ENCODE data around the gene SNX22.
A peak's percentile ranks its signal among the peaks of the same experiment; 100 is the strongest.

SNX22 gene

DNA sequence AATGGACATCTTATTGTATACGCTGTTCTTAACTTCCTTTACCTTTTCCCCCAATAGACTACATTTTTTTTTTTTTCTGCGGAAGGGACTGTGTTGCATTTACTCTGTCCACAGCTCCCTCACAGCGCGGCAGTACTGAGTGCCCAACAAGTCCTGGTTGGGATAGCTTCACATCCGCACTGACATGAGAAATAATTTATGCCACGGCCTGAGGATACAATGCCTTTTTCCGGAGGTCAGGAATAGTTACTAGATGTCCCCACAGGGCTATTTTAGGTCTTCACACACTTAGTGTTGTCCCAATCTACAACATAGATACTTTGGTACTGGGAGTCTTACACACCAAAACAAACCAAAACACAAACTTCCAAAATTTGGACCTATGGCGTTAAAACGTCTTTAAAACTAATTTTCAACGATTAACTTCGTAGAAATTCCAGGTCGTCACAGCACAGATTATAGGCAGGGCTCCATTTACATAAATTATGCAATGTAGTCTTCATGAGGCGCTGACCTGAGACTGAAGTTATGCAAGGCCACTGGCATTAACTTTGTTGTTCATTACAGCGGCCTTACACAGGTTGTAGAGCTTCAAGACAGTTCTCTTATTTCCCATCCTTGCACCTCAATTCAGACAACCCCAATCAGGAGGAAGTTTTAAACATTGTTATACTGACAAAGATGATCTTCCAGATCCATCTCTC lies 12.3 kb downstream of the SNX22 start:
- peak overlapping the region; percentile 66 for H3K9ac ChIP-seq (ENCODE audit: insufficient read length)
- DNase-seq (ENCODE audit: low read depth, low spot score), result no peak
- peaks cover 14% of the 10 kb centered on the region for H3K36me3 ChIP-seq (ENCODE audit: insufficient read depth, low read length)
- H3K9me3 ChIP-seq (ENCODE audit: low read depth, low read length), result no peaks in the 10 kb centered on the region
- TF ChIP-seq POLR2AphosphoS5 (IDR thresholded peaks at IDR 0.05; ENCODE audit: borderline replicate concordance, low read depth, low read length), result no peak
- no peak for TF ChIP-seq FOXP2 (optimal IDR thresholded peaks at IDR 0.05; ENCODE audit: control extremely low read depth, extremely low read length, insufficient read depth)
- no peak for TF ChIP-seq EZH2 (IDR thresholded peaks at IDR 0.05)
- H3K4me3 ChIP-seq, result peak overlapping the region; percentile 88
- H3K27ac ChIP-seq, result peak overlapping the region; percentile 37; the same call in 1 of the 2 replicates

DNA sequence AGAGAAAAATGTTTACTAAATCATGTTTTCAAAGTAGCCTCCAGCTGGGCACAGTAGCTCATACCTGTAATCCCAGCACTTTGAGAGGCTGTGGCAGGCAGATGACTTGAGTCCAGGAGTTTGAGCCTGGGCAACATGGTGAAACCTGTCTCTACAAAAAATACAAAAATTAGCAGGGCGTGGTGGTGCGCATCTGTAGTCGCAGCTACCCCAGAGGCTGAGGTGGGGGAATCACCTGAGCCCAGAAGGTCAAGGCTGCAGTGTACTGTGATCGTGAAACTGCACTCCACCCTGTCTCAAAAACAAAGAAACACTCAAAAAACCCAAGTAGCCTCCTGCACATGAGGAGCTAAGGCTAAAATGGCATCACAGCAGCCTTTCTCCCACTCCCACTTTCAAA lies 12.9 kb downstream of the SNX22 start:
- no peak for DNase-seq (ENCODE audit: low read depth, low spot score)
- Histone ChIP-seq H3K27ac (no peak overlapping the region), H3K36me3 (ENCODE audit: insufficient read depth, low read length) (peaks cover 9% of the 10 kb centered on the region), H3K9me3 (ENCODE audit: low read depth, low read length) (no peaks in the 10 kb centered on the region), H3K9ac (ENCODE audit: insufficient read length) (no peak overlapping the region), H3K4me3 (no peak overlapping the region)
- TF ChIP-seq FOXP2 (optimal IDR thresholded peaks at IDR 0.05; ENCODE audit: control extremely low read depth, extremely low read length, insufficient read depth) (no peak), POLR2AphosphoS5 (IDR thresholded peaks at IDR 0.05; ENCODE audit: borderline replicate concordance, low read depth, low read length) (no peak), EZH2 (IDR thresholded peaks at IDR 0.05) (no peak)

- no peaks in the 10 kb centered on the region for H3K36me3 ChIP-seq (ENCODE audit: insufficient read depth, low read length)
- no peaks in the 10 kb centered on the region for H3K9me3 ChIP-seq (ENCODE audit: low read depth, low read length)
- no peak overlapping the region for H3K9ac ChIP-seq (ENCODE audit: insufficient read length)
- TF ChIP-seq FOXP2 (optimal IDR thresholded peaks at IDR 0.05; ENCODE audit: control extremely low read depth, extremely low read length, insufficient read depth) (no peak), EZH2 (IDR thresholded peaks at IDR 0.05) (no peak), POLR2AphosphoS5 (IDR thresholded peaks at IDR 0.05; ENCODE audit: borderline replicate concordance, low read depth, low read length) (no peak)
- no peak overlapping the region for H3K27ac ChIP-seq
- no peak overlapping the region for H3K4me3 ChIP-seq
- DNase-seq (ENCODE audit: low read depth, low spot score), result no peak
These were observed 14.8 kb downstream of the SNX22 start for GRCh38 chr15:64166102-64166890.

DNA sequence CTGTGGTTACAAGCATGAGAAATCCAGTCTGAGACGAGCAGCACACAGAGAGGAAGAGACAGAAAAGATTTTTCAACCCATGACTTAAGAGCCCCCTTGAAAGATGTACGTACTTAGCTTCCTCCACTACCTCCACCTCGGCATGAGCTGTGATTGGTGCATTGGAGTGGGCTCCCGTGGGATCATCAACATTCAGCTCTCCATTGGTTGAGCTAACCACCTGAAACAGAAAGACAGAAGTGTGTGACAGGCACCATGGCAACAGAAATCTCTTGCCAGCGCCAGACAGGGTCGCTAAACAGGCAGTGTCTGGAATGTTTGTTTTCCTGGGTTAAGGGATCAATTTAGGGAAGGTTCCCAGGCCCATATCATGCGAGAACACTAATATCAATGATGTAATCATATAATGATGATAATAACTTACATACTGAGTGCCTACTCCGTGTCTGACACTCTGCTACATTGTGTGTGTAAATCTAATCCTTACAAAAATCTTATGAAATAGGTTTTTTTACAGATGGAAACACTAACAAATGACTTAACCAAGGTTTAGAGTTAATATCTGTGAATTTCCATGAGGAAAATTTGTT lies 28.8 kb downstream of the SNX22 start:
- DNase-seq (ENCODE audit: low read depth, low spot score), result no peak
- no peak overlapping the region for H3K9ac ChIP-seq (ENCODE audit: insufficient read length)
- H3K27ac ChIP-seq, result no peak overlapping the region
- H3K9me3 ChIP-seq (ENCODE audit: low read depth, low read length), result no peaks in the 10 kb centered on the region
- peaks cover 13% of the 10 kb centered on the region for H3K36me3 ChIP-seq (ENCODE audit: insufficient read depth, low read length)
- no peak for TF ChIP-seq EZH2 (IDR thresholded peaks at IDR 0.05)
- TF ChIP-seq POLR2AphosphoS5 (IDR thresholded peaks at IDR 0.05; ENCODE audit: borderline replicate concordance, low read depth, low read length), result no peak
- no peak for TF ChIP-seq FOXP2 (optimal IDR thresholded peaks at IDR 0.05; ENCODE audit: control extremely low read depth, extremely low read length, insufficient read depth)
- H3K4me3 ChIP-seq, result no peak overlapping the region

GRCh38 chr15:64182859-64183370 lies 31.4 kb downstream of the SNX22 start:
- peaks cover 17% of the 10 kb centered on the region for H3K36me3 ChIP-seq (ENCODE audit: insufficient read depth, low read length)
- no peak for DNase-seq (ENCODE audit: low read depth, low spot score)
- H3K4me3 ChIP-seq, result no peak overlapping the region

DNA sequence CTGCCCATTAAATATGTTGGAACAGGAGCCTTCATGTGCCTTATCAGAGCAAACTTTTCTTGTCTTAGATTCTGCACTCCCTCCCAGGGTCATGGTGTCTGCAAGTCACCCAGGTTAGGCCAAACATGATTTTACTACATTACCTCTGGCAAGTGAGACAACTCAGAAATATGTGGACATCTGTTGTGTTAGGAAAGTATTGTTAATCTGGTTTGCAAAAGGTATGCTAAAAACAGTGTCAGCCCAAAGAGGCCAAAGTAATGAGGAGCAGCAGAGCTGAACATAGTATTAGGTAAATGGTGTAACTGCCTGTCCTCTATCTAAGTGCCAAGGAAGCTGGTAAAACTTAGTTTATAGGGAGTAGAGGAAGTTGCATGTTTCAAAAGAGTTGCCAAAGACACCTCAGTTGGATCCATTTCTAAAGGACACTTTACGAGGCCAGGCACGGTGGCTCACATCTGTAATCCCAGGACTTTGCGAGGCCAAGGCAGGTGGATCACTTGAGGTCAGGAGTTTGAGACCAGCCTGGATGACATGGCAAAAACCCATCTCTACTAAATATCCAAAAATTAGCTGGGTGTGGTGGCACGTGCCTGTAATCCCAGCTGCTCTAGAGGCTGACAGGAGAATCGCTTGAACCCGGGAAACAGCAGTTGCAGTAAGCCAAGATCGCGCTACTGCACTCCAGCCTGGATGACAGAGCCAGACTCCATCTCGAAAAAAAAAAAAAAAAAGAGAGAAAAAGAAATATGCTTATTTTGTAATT lies 33.8 kb downstream of the SNX22 start:
- Histone ChIP-seq H3K9ac (ENCODE audit: insufficient read length) (no peak overlapping the region), H3K9me3 (ENCODE audit: low read depth, low read length) (no peaks in the 10 kb centered on the region), H3K4me3 (no peak overlapping the region), H3K36me3 (ENCODE audit: insufficient read depth, low read length) (peaks cover 17% of the 10 kb centered on the region), H3K27ac (no peak overlapping the region)
- no peak for DNase-seq (ENCODE audit: low read depth, low spot score)
- TF ChIP-seq EZH2 (IDR thresholded peaks at IDR 0.05) (no peak), POLR2AphosphoS5 (IDR thresholded peaks at IDR 0.05; ENCODE audit: borderline replicate concordance, low read depth, low read length) (no peak), FOXP2 (optimal IDR thresholded peaks at IDR 0.05; ENCODE audit: control extremely low read depth, extremely low read length, insufficient read depth) (no peak)

More at GRCh38 chr15:64182859-64183370, 31.4 kb downstream of the SNX22 start:
- no peak for TF ChIP-seq EZH2 (IDR thresholded peaks at IDR 0.05)
- TF ChIP-seq FOXP2 (optimal IDR thresholded peaks at IDR 0.05; ENCODE audit: control extremely low read depth, extremely low read length, insufficient read depth), result no peak
- no peak for TF ChIP-seq POLR2AphosphoS5 (IDR thresholded peaks at IDR 0.05; ENCODE audit: borderline replicate concordance, low read depth, low read length)
- Histone ChIP-seq H3K9ac (ENCODE audit: insufficient read length) (no peak overlapping the region), H3K27ac (no peak overlapping the region), H3K9me3 (ENCODE audit: low read depth, low read length) (no peaks in the 10 kb centered on the region)

GRCh38 chr15:64187396-64188191 lies 36.1 kb downstream of the SNX22 start:
- DNase-seq (ENCODE audit: low read depth, low spot score), result no peak
- no peak overlapping the region for H3K9ac ChIP-seq (ENCODE audit: insufficient read length)
- TF ChIP-seq POLR2AphosphoS5 (IDR thresholded peaks at IDR 0.05; ENCODE audit: borderline replicate concordance, low read depth, low read length) (no peak), EZH2 (IDR thresholded peaks at IDR 0.05) (no peak), FOXP2 (optimal IDR thresholded peaks at IDR 0.05; ENCODE audit: control extremely low read depth, extremely low read length, insufficient read depth) (no peak)
- H3K36me3 ChIP-seq (ENCODE audit: insufficient read depth, low read length), result peaks cover 14% of the 10 kb centered on the region
- H3K9me3 ChIP-seq (ENCODE audit: low read depth, low read length), result no peaks in the 10 kb centered on the region
- H3K27ac ChIP-seq, result no peak overlapping the region
- no peak overlapping the region for H3K4me3 ChIP-seq

Measured in SK-N-MC (cell line).